Naive thymus-derived CD8-positive, alpha-beta T cell (primary cell): ENCODE results near the gene ARFIP2. TPM values are rescaled to one million over a fixed set of nuclear protein-coding genes. Genes with fewer than 3 reads are reported as not detected.
A peak's percentile ranks its signal among the peaks of the same experiment; 100 is the strongest.

Experiments
- ATAC-seq, 2 donors: fragments of 150-1000 bp; cut with Tn5 transposase in 1 of 2; sonication (Bioruptor Pico), chemical (Tn5 transposase) in 1 of 2; 1 replicate in 1 of 2; 2 replicates in 1 of 2; pipeline ENCODE4 v1.10.0; 2021; ENCODE audit warnings: mild to moderate bottlenecking in 2 of 2, moderate library complexity in 2 of 2
- POLR2A ChIA-PET: fragments of 350-600 bp; sonication (Branson Sonifier 250); formaldehyde crosslinking; loops from one replicate; lab custom pipeline; 2021; ENCODE audit warnings: antibody characterized with exemption; lab: Charles Lee
- DNase-seq, 10 donors: peaks; one replicate each; pipeline versions ENCODE4 v3.0.0 to v3.0.0-alpha.2; 2020 to 2022
- H3K27ac Mint-ChIP-seq, 10 donors: one replicate each; pipeline ENCODE4 v1.8.0; 2020 to 2022; ENCODE audit warnings: mild to moderate bottlenecking in 10 of 10, mixed read lengths in 10 of 10, moderate library complexity in 4 of 10, inconsistent platforms in 1 of 10
- H3K27me3 Mint-ChIP-seq, 5 donors: one replicate each; pipeline ENCODE4 v1.8.0; 2021 to 2022; ENCODE audit warnings: mixed read lengths in 5 of 5
- H3K36me3 Mint-ChIP-seq, 3 donors: one replicate each; pipeline ENCODE4 v1.8.0; 2020 to 2022; ENCODE audit warnings: mixed read lengths in 3 of 3, mild to moderate bottlenecking in 2 of 3, inconsistent platforms in 1 of 3
- H3K4me1 Mint-ChIP-seq, 4 donors: one replicate each; pipeline ENCODE4 v1.8.0; 2021 to 2022; ENCODE audit warnings: mixed read lengths in 4 of 4
- H3K4me3 Mint-ChIP-seq, 10 donors: one replicate each; pipeline ENCODE4 v1.8.0; 2020 to 2022; ENCODE audit warnings: mild to moderate bottlenecking in 10 of 10, mixed read lengths in 10 of 10, moderate library complexity in 6 of 10, inconsistent platforms in 1 of 10
- H3K9me3 Mint-ChIP-seq, 9 donors: one replicate each; pipeline ENCODE4 v1.8.0; 2020 to 2022; ENCODE audit warnings: mixed read lengths in 9 of 9, mild to moderate bottlenecking in 3 of 9, inconsistent platforms in 1 of 9, moderate library complexity in 1 of 9
- polyA plus RNA-seq, 3 donors: library from polyadenylated mRNA; unstranded; fragments of 300-500 nt; fragmentation: Illumina TruSeq; gene quantifications; one replicate each; pipeline ENCODE4 v1.2.3, GENCODE V29; 2021
- total RNA-seq, 8 experiments: library from RNA in 2 of 8; stranded (reverse) in 2 of 8; gene quantifications; one replicate each; pipeline ENCODE4 v1.2.3 and lab custom pipeline; 2021 to 2026

ARFIP2 gene
- total and polyA plus RNA-seq, 5 experiments from 2014 or later, result 31.1 to 56.1 (median 43.8) TPM

- POLR2A ChIA-PET, result interaction anchor here (0.6 to 2.8 kb wide), 8 partner anchors 12 to 59 kb away, joined by 3 to 11 read pairs (median 4); partner anchors contain the start of genes APBB1 and SMPD1
- DNase-seq (no peak), ATAC-seq (peak; percentile 44 to 81)
- H3K4me1 Mint-ChIP-seq, result peaks cover 2 to 9% (median 6%) of the 10 kb centered on the region in 4 donors
- no peaks in the 10 kb centered on the region for H3K36me3 Mint-ChIP-seq
- no peak overlapping the region for H3K4me3 Mint-ChIP-seq
- no peaks in the 10 kb centered on the region for H3K27me3 Mint-ChIP-seq
- no peak overlapping the region for H3K27ac Mint-ChIP-seq
- no peaks in the 10 kb centered on the region for H3K9me3 Mint-ChIP-seq
Measured at GRCh38 chr11:6437993-6438392, 43.1 kb downstream of the ARFIP2 start.

GRCh38 chr11:6437423-6437822 lies 43.7 kb downstream of the ARFIP2 start:
- H3K4me3 Mint-ChIP-seq, result no peak overlapping the region
- no peaks in the 10 kb centered on the region for H3K27me3 Mint-ChIP-seq
- H3K4me1 Mint-ChIP-seq, result peaks cover 2 to 9% (median 6%) of the 10 kb centered on the region in 4 donors
- H3K36me3 Mint-ChIP-seq, result no peaks in the 10 kb centered on the region
- POLR2A ChIA-PET, result interaction anchor here (0.6 to 2.8 kb wide), 7 partner anchors 18 to 58 kb away, joined by 3 to 11 read pairs (median 4); partner anchors contain the start of genes APBB1 and SMPD1
- ATAC-seq (no peak), DNase-seq (no peak)
- no peak overlapping the region for H3K27ac Mint-ChIP-seq
- H3K9me3 Mint-ChIP-seq, result no peaks in the 10 kb centered on the region

GRCh38 chr11:6433998-6434660 lies 47.0 kb downstream of the ARFIP2 start:
- Mint-ChIP-seq H3K27ac (peak overlapping the region in 1 of 10 donors; percentile 5), H3K4me1 (peaks cover 2 to 7% (median 5%) of the 10 kb centered on the region in 4 donors), H3K27me3 (no peaks in the 10 kb centered on the region), H3K9me3 (no peaks in the 10 kb centered on the region), H3K36me3 (no peaks in the 10 kb centered on the region), H3K4me3 (no peak overlapping the region)
- ATAC-seq (no peak), DNase-seq (no peak)
- POLR2A ChIA-PET, result no interaction called here

GRCh38 chr11:6431861-6432260 lies 49.3 kb downstream of the ARFIP2 start:
- H3K4me3 Mint-ChIP-seq, result no peak overlapping the region
- H3K36me3 Mint-ChIP-seq, result no peaks in the 10 kb centered on the region
- POLR2A ChIA-PET, result no interaction called here
- H3K27ac Mint-ChIP-seq, result no peak overlapping the region
- H3K9me3 Mint-ChIP-seq, result no peaks in the 10 kb centered on the region
- no peaks in the 10 kb centered on the region for H3K27me3 Mint-ChIP-seq
- DNase-seq (no peak), ATAC-seq (no peak)
- H3K4me1 Mint-ChIP-seq, result peaks cover 2 to 7% (median 5%) of the 10 kb centered on the region in 4 donors

- no peak for DNase-seq
Measured at GRCh38 chr11:6427516-6427915, 53.6 kb downstream of the ARFIP2 start.

More at GRCh38 chr11:6427516-6427915, 53.6 kb downstream of the ARFIP2 start:
- ATAC-seq, result no peak
- H3K9me3 Mint-ChIP-seq, result no peaks in the 10 kb centered on the region
- peaks cover 0 to 16% (median 0%) of the 10 kb centered on the region in 5 donors for H3K27me3 Mint-ChIP-seq
- no peaks in the 10 kb centered on the region for H3K36me3 Mint-ChIP-seq
- no peak overlapping the region for H3K4me3 Mint-ChIP-seq
- POLR2A ChIA-PET, result interaction anchor here (1.1 to 1.9 kb wide), 2 partner anchors 25 to 55 kb away, joined by 3 to 10 read pairs; no protein-coding TSS in a partner anchor
- H3K27ac Mint-ChIP-seq, result no peak overlapping the region
- peaks cover 0 to 4% (median 0%) of the 10 kb centered on the region in 4 donors for H3K4me1 Mint-ChIP-seq

Other genes with a start within 250 kb of the ARFIP2 start
- 10 to 100 TPM; 46.7 to 48.5 TPM for gene FHIP1B, start 246.7 kb downstream of the ARFIP2 start, total RNA-seq
- 10 to 100 TPM in 2 of 3 donors, 1 to 10 TPM in 1; 9.3 to 14.9 (median 11.4) TPM for gene FHIP1B, start 246.7 kb downstream of the ARFIP2 start, polyA plus RNA-seq
- 1 to 10 TPM in 1 of 2 experiments, under 1 TPM in 1; 0.70 to 1.2 TPM for gene CNGA4, start 242.2 kb downstream of the ARFIP2 start, total RNA-seq
- under 1 TPM in 2 of 3 donors, not detected in 1; 0.13 to 0.33 TPM for gene CNGA4, start 242.2 kb downstream of the ARFIP2 start, polyA plus RNA-seq
- not detected for gene CCKBR, start 221.5 kb downstream of the ARFIP2 start, total RNA-seq
- not detected for gene CCKBR, start 221.5 kb downstream of the ARFIP2 start, polyA plus RNA-seq
- gene CAVIN3, start 160.8 kb downstream of the ARFIP2 start, total RNA-seq, result not detected
- not detected for gene CAVIN3, start 160.8 kb downstream of the ARFIP2 start, polyA plus RNA-seq
- gene SMPD1, start 90.9 kb downstream of the ARFIP2 start, total RNA-seq, result 10 to 100 TPM; 54.8 to 62.0 TPM
- gene SMPD1, start 90.9 kb downstream of the ARFIP2 start, polyA plus RNA-seq, result 10 to 100 TPM; 22.4 to 32.6 (median 31.7) TPM
- 100 to 1,000 TPM; 135 to 141 TPM for gene APBB1, start 62.2 kb downstream of the ARFIP2 start, total RNA-seq
- gene APBB1, start 62.2 kb downstream of the ARFIP2 start, polyA plus RNA-seq, result 100 to 1,000 TPM; 115 to 196 (median 146) TPM
- 1 to 10 TPM; 1.6 to 1.7 TPM for gene HPX, start 40.3 kb downstream of the ARFIP2 start, total RNA-seq
- gene HPX, start 40.3 kb downstream of the ARFIP2 start, polyA plus RNA-seq, result not detected
- 10 to 100 TPM; 20.7 to 25.9 TPM for gene TRIM3, start 7.4 kb downstream of the ARFIP2 start, total RNA-seq
- gene TRIM3, start 7.4 kb downstream of the ARFIP2 start, polyA plus RNA-seq, result 1 to 10 TPM; 1.2 to 2.4 (median 1.8) TPM
- gene TIMM10B, start 170 bp upstream of the ARFIP2 start, total RNA-seq, result 10 to 100 TPM; 69.2 to 71.5 TPM
- 10 to 100 TPM; 30.5 to 42.7 (median 30.9) TPM for gene TIMM10B, start 170 bp upstream of the ARFIP2 start, polyA plus RNA-seq
- 10 to 100 TPM; 62.4 to 62.8 TPM for gene DNHD1, start 15.9 kb upstream of the ARFIP2 start, total RNA-seq
- 1 to 10 TPM; 1.0 to 1.9 (median 1.1) TPM for gene DNHD1, start 15.9 kb upstream of the ARFIP2 start, polyA plus RNA-seq
- 10 to 100 TPM; 35.3 to 35.7 TPM for gene RRP8, start 122.3 kb upstream of the ARFIP2 start, total RNA-seq
- 10 to 100 TPM; 17.8 to 25.9 (median 20.9) TPM for gene RRP8, start 122.3 kb upstream of the ARFIP2 start, polyA plus RNA-seq
- gene ILK, start 122.4 kb upstream of the ARFIP2 start, total RNA-seq, result 10 to 100 TPM; 88.5 to 93.5 TPM
- 10 to 100 TPM; 63.7 to 72.5 (median 68.5) TPM for gene ILK, start 122.4 kb upstream of the ARFIP2 start, polyA plus RNA-seq
- gene TAF10, start 130.9 kb upstream of the ARFIP2 start, total RNA-seq, result 100 to 1,000 TPM; 107 to 116 TPM
- 100 to 1,000 TPM; 247 to 332 (median 249) TPM for gene TAF10, start 130.9 kb upstream of the ARFIP2 start, polyA plus RNA-seq
- gene TPP1, start 138.1 kb upstream of the ARFIP2 start, total RNA-seq, result 100 to 1,000 TPM; 130 TPM
- gene TPP1, start 138.1 kb upstream of the ARFIP2 start, polyA plus RNA-seq, result 100 to 1,000 TPM in 1 of 3 donors, 10 to 100 TPM in 2; 84.8 to 107 (median 85.1) TPM
- gene DCHS1, start 174.5 kb upstream of the ARFIP2 start, total RNA-seq, result 10 to 100 TPM; 14.4 to 14.9 TPM
- 1 to 10 TPM; 2.2 to 6.1 (median 2.9) TPM for gene DCHS1, start 174.5 kb upstream of the ARFIP2 start, polyA plus RNA-seq
- 10 to 100 TPM; 27.5 to 30.1 TPM for gene MRPL17, start 202.0 kb upstream of the ARFIP2 start, total RNA-seq
- 10 to 100 TPM; 16.2 to 23.6 (median 16.5) TPM for gene MRPL17, start 202.0 kb upstream of the ARFIP2 start, polyA plus RNA-seq